Caco-2 (cell line): ENCODE measurements around the gene JTB. TPM values are rescaled to one million over a fixed set of nuclear protein-coding genes. Genes with fewer than 3 reads are reported as not detected.
"Not testable (repeated sequence)": the region's sequence is repeated elsewhere in the genome, so short reads cannot be mapped to it uniquely, and the experiment has no call there.

Experiments used
- BruUV-seq: library from RNA; stranded (reverse); fragments of 400-500 nt; replicated peaks from 2 replicates; lab custom pipeline; 2021; lab: Mats Ljungman, UMichigan
- CTCF ChIA-PET: fragments of 300-600 bp; sonication (Branson Sonifier 250); formaldehyde crosslinking; loops from one replicate; lab custom pipeline; 2022; ENCODE audit warnings: antibody characterized with exemption; lab: Charles Lee
- POLR2A ChIA-PET: fragments of 300-600 bp; sonication (Branson Sonifier 250); formaldehyde crosslinking; loops from one replicate; lab custom pipeline; 2022; ENCODE audit warnings: antibody characterized with exemption; lab: Charles Lee
- DNase-seq, 2 experiments: peaks; one replicate each; pipeline versions ENCODE4 v3.0.0 to v3.0.0-alpha.2; 2020 to 2022
- H3K27me3 ChIP-seq: replicated peaks from 2 replicates; pipeline ENCODE4 v1.6.0; 2011; ENCODE audit warnings: low read length; ENCODE audit not compliant: control insufficient read depth, insufficient read depth
- H3K36me3 ChIP-seq: 2 replicates; pipeline ENCODE4 v1.5.1; 2011; ENCODE audit warnings: low read length; ENCODE audit not compliant: control insufficient read depth, insufficient read depth
- H3K4me1 ChIP-seq: fragments of 250-450 bp; sonication (Bioruptor Pico); 2 replicates; pipeline ENCODE4 v1.5.1; 2020; ENCODE audit warnings: mild to moderate bottlenecking
- H3K4me3 ChIP-seq: 2 replicates; pipeline ENCODE4 v1.5.1; 2011; ENCODE audit warnings: low read depth, mild to moderate bottlenecking, control low read depth, low read length
- H3K9me3 ChIP-seq: fragments of 250-450 bp; sonication (Bioruptor Pico); 2 replicates; pipeline ENCODE4 v1.5.1; 2020; ENCODE audit warnings: mild to moderate bottlenecking, moderate library complexity
- H3K27ac Mint-ChIP-seq: one replicate; pipeline ENCODE4 v1.8.0; 2022; ENCODE audit warnings: mixed read lengths; ENCODE audit not compliant: unreplicated experiment
- H3K27me3 Mint-ChIP-seq: one replicate; pipeline ENCODE4 v1.8.0; 2022; ENCODE audit warnings: mixed read lengths; ENCODE audit not compliant: insufficient read depth, unreplicated experiment
- H3K36me3 Mint-ChIP-seq: one replicate; pipeline ENCODE4 v1.8.0; 2022; ENCODE audit warnings: mild to moderate bottlenecking, mixed read lengths; ENCODE audit not compliant: insufficient read depth, unreplicated experiment
- H3K4me1 Mint-ChIP-seq: one replicate; pipeline ENCODE4 v1.8.0; 2022; ENCODE audit warnings: low read depth, mixed read lengths; ENCODE audit not compliant: unreplicated experiment
- H3K4me3 Mint-ChIP-seq: one replicate; pipeline ENCODE4 v1.8.0; 2022; ENCODE audit warnings: mild to moderate bottlenecking, moderate library complexity, mixed read lengths; ENCODE audit not compliant: unreplicated experiment
- H3K9me3 Mint-ChIP-seq: one replicate; pipeline ENCODE4 v1.8.0; 2022; ENCODE audit warnings: mixed read lengths; ENCODE audit not compliant: unreplicated experiment
- intact Hi-C: fragments of 100-400 bp; cut with micrococcal nuclease; formaldehyde crosslinking; loops from one replicate; pipeline ENCODE4 v1.10.0; 2022; ENCODE audit not compliant: unreplicated experiment
- total RNA-seq: library from RNA; stranded (reverse); gene quantifications from 2 replicates; pipeline ENCODE4 v1.2.3, GENCODE V29; 2022
- TF ChIP-seq, protein P1 (sequence below), 2 experiments: fragments of 200-600 bp in 1 of 2; IDR thresholded peaks; 1 replicate in 1 of 2; 2 replicates in 1 of 2; pipeline versions ENCODE4 v1.5.1 to v1.8.0; 2011 to 2022; ENCODE audit warnings: antibody characterized with exemption in 1 of 2, control low read depth in 1 of 2, inconsistent platforms in 1 of 2, low read depth in 1 of 2, low read length in 1 of 2, mild to moderate bottlenecking in 1 of 2, moderate library complexity in 1 of 2; ENCODE audit not compliant: insufficient read depth in 1 of 2, severe bottlenecking in 1 of 2, unreplicated experiment in 1 of 2

Gene JTB
- total RNA-seq, 1 experiment from 2014 or later: 123 TPM

DNA sequence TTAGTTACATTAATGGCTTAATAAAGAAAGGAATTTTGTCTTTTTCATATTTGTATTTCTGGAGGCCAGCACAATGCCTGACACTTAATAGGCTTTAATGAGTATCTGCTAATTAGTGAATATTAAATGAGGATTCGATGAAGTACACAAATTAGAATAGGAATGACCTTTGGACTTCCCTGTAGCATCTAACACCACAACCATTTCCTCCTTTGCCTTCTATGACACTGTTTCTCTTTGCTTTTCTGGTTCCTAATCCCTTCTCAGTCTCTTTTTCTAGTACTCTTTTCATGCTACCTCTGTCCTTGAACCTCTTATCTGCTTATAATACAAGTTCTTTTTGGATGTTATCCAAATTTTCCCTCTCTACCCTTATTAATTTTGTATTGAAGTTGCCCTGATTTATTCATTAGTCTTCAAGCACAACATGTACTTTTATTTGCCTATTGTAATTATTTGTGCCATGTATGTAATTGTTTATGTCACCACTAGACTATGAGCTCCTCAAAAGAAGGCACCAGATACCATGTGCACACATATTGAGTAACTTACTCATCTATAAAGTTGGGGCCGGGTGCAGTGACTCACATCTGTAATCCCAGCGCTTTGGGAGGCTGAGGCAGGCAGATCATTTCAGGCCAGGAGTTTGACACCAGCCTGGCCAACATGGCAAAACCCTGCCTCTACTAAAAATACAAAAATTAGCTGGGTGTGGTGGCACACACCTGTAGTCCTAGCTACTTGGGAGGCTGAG, 36.9 kb upstream of the JTB start:
- no peak for DNase-seq
- Histone ChIP-seq H3K4me3 (no peak overlapping the region), H3K36me3 (no peaks in the 10 kb centered on the region), H3K9me3 (no peaks in the 10 kb centered on the region), H3K27me3 (no peaks in the 10 kb centered on the region), H3K4me1 (peaks cover 6% of the 10 kb centered on the region; the same call in 1 of the 2 replicates)
- no peak overlapping the region for H3K4me3 Mint-ChIP-seq
- TF ChIP-seq, protein P1, sequence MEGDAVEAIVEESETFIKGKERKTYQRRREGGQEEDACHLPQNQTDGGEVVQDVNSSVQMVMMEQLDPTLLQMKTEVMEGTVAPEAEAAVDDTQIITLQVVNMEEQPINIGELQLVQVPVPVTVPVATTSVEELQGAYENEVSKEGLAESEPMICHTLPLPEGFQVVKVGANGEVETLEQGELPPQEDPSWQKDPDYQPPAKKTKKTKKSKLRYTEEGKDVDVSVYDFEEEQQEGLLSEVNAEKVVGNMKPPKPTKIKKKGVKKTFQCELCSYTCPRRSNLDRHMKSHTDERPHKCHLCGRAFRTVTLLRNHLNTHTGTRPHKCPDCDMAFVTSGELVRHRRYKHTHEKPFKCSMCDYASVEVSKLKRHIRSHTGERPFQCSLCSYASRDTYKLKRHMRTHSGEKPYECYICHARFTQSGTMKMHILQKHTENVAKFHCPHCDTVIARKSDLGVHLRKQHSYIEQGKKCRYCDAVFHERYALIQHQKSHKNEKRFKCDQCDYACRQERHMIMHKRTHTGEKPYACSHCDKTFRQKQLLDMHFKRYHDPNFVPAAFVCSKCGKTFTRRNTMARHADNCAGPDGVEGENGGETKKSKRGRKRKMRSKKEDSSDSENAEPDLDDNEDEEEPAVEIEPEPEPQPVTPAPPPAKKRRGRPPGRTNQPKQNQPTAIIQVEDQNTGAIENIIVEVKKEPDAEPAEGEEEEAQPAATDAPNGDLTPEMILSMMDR (IDR thresholded peaks at IDR 0.05; ENCODE audit: insufficient read depth in 1 of 2, low read depth in 1 of 2, low read length in 1 of 2, severe bottlenecking in 1 of 2, unreplicated experiment in 1 of 2): no peak
- CTCF ChIA-PET: interaction anchor here (0.8 kb wide), 1 partner anchor 90 kb away, joined by 3 read pairs; no protein-coding TSS in a partner anchor
- no TSS peak for BruUV-seq
- H3K4me1 Mint-ChIP-seq: peaks cover 13% of the 10 kb centered on the region
- intact Hi-C loops: no loop called here
- H3K27me3 Mint-ChIP-seq: no peaks in the 10 kb centered on the region
- POLR2A ChIA-PET: no interaction called here
- no peak overlapping the region for H3K27ac Mint-ChIP-seq
- no peaks in the 10 kb centered on the region for H3K9me3 Mint-ChIP-seq
- H3K36me3 Mint-ChIP-seq: no peaks in the 10 kb centered on the region

DNA sequence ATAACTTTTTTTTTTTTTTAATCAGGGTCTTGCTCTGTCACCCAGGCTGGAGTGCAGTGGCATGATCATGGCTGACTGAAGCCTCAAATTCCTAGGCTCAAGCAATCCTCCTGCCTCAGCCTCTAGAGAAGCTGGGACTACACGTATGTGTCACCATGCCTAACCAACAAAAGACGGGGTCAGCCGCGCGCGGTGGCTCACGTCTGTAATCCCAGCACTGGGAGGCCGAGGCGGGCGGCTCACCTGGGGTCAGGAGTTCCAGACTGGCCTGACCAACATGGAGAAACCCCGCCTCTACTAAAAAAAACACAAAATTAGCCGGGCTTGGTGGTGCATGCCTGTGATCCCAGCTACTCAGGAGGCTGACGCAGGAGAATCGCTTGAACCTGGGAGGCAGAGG, 35.1 kb upstream of the JTB start:
- H3K4me3 Mint-ChIP-seq, DNase-seq, POLR2A ChIA-PET, H3K9me3 Mint-ChIP-seq, H3K27me3 Mint-ChIP-seq, H3K36me3 ChIP-seq, BruUV-seq, H3K9me3 ChIP-seq, H3K4me3 ChIP-seq, H3K4me1 ChIP-seq, H3K36me3 Mint-ChIP-seq, intact Hi-C loops, H3K27ac Mint-ChIP-seq, H3K27me3 ChIP-seq, CTCF ChIA-PET: not testable (repeated sequence)
- H3K4me1 Mint-ChIP-seq: peaks cover 13% of the 10 kb centered on the region

DNA sequence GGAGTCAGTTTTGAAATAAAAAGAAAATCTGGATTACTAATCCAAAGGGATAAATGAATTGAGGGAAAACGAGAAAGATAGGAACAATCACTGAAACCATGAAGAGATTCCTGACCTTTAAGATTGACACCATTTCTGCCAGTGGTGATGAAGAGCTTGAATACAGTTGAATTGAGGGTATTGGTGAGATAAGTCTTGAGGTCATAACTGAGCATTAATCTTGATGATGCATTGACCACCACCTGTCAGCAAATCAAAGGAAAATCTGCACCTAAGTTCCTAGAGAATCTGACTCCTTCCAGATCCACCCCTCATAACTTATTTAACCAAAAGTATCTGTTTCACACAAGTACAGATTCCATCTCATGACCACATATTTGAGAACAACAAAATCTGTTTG, 34.7 kb upstream of the JTB start:
- no peaks in the 10 kb centered on the region for H3K27me3 ChIP-seq
- Mint-ChIP-seq H3K4me1 (peaks cover 13% of the 10 kb centered on the region), H3K27me3 (no peaks in the 10 kb centered on the region), H3K36me3 (no peaks in the 10 kb centered on the region), H3K27ac (no peak overlapping the region), H3K4me3 (no peak overlapping the region), H3K9me3 (no peaks in the 10 kb centered on the region)
- no peak for DNase-seq
- CTCF ChIA-PET: no interaction called here
- POLR2A ChIA-PET: no interaction called here
- TF ChIP-seq, protein P1 (IDR thresholded peaks at IDR 0.05; ENCODE audit: insufficient read depth in 1 of 2, low read depth in 1 of 2, low read length in 1 of 2, severe bottlenecking in 1 of 2, unreplicated experiment in 1 of 2): no peak
- no TSS peak for BruUV-seq
- intact Hi-C loops: no loop called here
- H3K36me3 ChIP-seq: no peaks in the 10 kb centered on the region
- H3K9me3 ChIP-seq: no peaks in the 10 kb centered on the region
- peaks cover 6% of the 10 kb centered on the region; the same call in 1 of the 2 replicates for H3K4me1 ChIP-seq
- no peak overlapping the region for H3K4me3 ChIP-seq
